ENCODE results near the gene ACRBP.

DNA sequence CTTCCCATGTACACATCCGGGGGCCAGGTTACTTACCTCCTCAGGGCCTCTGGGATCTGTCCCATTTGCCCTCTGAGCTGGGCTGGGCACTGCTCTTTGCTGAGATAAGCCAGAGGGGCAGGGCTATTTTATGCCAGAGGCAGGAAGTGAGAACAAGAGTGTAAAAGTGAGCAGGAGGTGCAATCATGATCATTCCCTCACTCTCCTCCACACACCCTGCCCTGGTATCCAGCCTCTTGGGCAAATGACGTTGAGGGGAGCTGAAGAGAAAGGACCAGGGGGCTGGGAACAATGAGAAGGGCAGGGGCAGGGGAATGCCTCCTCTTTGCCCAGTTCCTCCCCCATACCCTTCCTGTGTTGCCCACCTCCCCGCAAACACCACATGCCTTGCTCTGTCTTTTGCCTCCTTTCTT is 15.7 kb downstream of the ACRBP start:
- TF ChIP-seq, protein P1, sequence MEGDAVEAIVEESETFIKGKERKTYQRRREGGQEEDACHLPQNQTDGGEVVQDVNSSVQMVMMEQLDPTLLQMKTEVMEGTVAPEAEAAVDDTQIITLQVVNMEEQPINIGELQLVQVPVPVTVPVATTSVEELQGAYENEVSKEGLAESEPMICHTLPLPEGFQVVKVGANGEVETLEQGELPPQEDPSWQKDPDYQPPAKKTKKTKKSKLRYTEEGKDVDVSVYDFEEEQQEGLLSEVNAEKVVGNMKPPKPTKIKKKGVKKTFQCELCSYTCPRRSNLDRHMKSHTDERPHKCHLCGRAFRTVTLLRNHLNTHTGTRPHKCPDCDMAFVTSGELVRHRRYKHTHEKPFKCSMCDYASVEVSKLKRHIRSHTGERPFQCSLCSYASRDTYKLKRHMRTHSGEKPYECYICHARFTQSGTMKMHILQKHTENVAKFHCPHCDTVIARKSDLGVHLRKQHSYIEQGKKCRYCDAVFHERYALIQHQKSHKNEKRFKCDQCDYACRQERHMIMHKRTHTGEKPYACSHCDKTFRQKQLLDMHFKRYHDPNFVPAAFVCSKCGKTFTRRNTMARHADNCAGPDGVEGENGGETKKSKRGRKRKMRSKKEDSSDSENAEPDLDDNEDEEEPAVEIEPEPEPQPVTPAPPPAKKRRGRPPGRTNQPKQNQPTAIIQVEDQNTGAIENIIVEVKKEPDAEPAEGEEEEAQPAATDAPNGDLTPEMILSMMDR (IDR thresholded peaks at IDR 0.05; ENCODE audit: low read depth, low read length, missing input control) = no peak
- TF ChIP-seq HNF4G (IDR thresholded peaks at IDR 0.05) = no peak
- TF ChIP-seq, protein P2, sequence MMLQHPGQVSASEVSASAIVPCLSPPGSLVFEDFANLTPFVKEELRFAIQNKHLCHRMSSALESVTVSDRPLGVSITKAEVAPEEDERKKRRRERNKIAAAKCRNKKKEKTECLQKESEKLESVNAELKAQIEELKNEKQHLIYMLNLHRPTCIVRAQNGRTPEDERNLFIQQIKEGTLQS (IDR thresholded peaks at IDR 0.05) = no peak
- TF ChIP-seq SP1 (IDR thresholded peaks at IDR 0.05) = no peak
- no peak for TF ChIP-seq YY1 (IDR thresholded peaks at IDR 0.05)
- TF ChIP-seq JUND (IDR thresholded peaks at IDR 0.05) = no peak
- no peak for TF ChIP-seq FOXA1 (IDR thresholded peaks at IDR 0.05)
- TF ChIP-seq, protein P3, sequence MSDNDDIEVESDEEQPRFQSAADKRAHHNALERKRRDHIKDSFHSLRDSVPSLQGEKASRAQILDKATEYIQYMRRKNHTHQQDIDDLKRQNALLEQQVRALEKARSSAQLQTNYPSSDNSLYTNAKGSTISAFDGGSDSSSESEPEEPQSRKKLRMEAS (IDR thresholded peaks at IDR 0.05) = no peak
- no peak for TF ChIP-seq RXRA (IDR thresholded peaks at IDR 0.05)
- TF ChIP-seq, protein P4, sequence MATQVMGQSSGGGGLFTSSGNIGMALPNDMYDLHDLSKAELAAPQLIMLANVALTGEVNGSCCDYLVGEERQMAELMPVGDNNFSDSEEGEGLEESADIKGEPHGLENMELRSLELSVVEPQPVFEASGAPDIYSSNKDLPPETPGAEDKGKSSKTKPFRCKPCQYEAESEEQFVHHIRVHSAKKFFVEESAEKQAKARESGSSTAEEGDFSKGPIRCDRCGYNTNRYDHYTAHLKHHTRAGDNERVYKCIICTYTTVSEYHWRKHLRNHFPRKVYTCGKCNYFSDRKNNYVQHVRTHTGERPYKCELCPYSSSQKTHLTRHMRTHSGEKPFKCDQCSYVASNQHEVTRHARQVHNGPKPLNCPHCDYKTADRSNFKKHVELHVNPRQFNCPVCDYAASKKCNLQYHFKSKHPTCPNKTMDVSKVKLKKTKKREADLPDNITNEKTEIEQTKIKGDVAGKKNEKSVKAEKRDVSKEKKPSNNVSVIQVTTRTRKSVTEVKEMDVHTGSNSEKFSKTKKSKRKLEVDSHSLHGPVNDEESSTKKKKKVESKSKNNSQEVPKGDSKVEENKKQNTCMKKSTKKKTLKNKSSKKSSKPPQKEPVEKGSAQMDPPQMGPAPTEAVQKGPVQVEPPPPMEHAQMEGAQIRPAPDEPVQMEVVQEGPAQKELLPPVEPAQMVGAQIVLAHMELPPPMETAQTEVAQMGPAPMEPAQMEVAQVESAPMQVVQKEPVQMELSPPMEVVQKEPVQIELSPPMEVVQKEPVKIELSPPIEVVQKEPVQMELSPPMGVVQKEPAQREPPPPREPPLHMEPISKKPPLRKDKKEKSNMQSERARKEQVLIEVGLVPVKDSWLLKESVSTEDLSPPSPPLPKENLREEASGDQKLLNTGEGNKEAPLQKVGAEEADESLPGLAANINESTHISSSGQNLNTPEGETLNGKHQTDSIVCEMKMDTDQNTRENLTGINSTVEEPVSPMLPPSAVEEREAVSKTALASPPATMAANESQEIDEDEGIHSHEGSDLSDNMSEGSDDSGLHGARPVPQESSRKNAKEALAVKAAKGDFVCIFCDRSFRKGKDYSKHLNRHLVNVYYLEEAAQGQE (IDR thresholded peaks at IDR 0.05) = no peak
- TF ChIP-seq, protein P5, sequence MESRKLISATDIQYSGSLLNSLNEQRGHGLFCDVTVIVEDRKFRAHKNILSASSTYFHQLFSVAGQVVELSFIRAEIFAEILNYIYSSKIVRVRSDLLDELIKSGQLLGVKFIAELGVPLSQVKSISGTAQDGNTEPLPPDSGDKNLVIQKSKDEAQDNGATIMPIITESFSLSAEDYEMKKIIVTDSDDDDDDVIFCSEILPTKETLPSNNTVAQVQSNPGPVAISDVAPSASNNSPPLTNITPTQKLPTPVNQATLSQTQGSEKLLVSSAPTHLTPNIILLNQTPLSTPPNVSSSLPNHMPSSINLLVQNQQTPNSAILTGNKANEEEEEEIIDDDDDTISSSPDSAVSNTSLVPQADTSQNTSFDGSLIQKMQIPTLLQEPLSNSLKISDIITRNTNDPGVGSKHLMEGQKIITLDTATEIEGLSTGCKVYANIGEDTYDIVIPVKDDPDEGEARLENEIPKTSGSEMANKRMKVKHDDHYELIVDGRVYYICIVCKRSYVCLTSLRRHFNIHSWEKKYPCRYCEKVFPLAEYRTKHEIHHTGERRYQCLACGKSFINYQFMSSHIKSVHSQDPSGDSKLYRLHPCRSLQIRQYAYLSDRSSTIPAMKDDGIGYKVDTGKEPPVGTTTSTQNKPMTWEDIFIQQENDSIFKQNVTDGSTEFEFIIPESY (IDR thresholded peaks at IDR 0.05) = no peak
- no peak for TF ChIP-seq TAF1 (conservative IDR thresholded peaks at IDR 0.05)
- no peak for TF ChIP-seq RAD21 (IDR thresholded peaks at IDR 0.05)
- no peak for TF ChIP-seq NR2F2 (IDR thresholded peaks at IDR 0.05)
